Left lung (tissue), 10 donors: ENCODE results near the gene PLEKHA5. TPM values are rescaled to one million over a fixed set of nuclear protein-coding genes. Genes with fewer than 3 reads are reported as not detected.

Experiments used
- ATAC-seq: fragments of 200-7000 bp; cut with Tn5 transposase; one replicate; pipeline ENCODE4 v1.9.1; 2020; ENCODE audit warnings: moderate library complexity
- DNase-seq, 4 donors: peaks; one replicate each; pipeline ENCODE4 v3.0.0-alpha.2; 2013 to 2020
- H3K27ac ChIP-seq, 2 donors: fragments of 200-600 bp; sonication (generic) in 1 of 2; one replicate each; pipeline versions ENCODE4 v1.5.0 to v1.8.0; 2020 to 2021
- H3K27me3 ChIP-seq, 2 donors: fragments of 200-600 bp; sonication (generic) in 1 of 2; one replicate each; pipeline versions ENCODE4 v1.5.0 to v1.8.0; 2020 to 2021
- H3K36me3 ChIP-seq, 2 donors: fragments of 200-600 bp; sonication (generic) in 1 of 2; one replicate each; pipeline versions ENCODE4 v1.5.0 to v1.8.0; 2020 to 2021
- H3K4me1 ChIP-seq, 2 donors: fragments of 200-600 bp; one replicate each; pipeline ENCODE4 v1.8.0; 2021
- H3K4me3 ChIP-seq, 2 donors: fragments of 200-600 bp; sonication (generic) in 1 of 2; one replicate each; pipeline versions ENCODE4 v1.5.0 to v1.8.0; 2020 to 2021; ENCODE audit warnings: mild to moderate bottlenecking in 1 of 2
- H3K9me3 ChIP-seq, 2 donors: fragments of 200-600 bp; sonication (generic) in 1 of 2; one replicate each; pipeline versions ENCODE4 v1.5.0 to v1.8.0; 2020 to 2021
- CTCF ChIP-seq, 2 donors: fragments of 200-600 bp; sonication (generic) in 1 of 2; IDR thresholded peaks; one replicate each; pipeline versions ENCODE4 v1.5.0 to v1.8.0; 2021; ENCODE audit warnings: antibody characterized with exemption in 2 of 2
- intact Hi-C, 2 donors: fragments of 100-400 bp; cut with DNase I; formaldehyde crosslinking; loops; one replicate each; pipeline versions ENCODE4 v1.11.2 to v1.14.2; 2022
- polyA plus RNA-seq, 6 donors: library from polyadenylated mRNA; unstranded; fragments of 120-200 nt; gene quantifications; one replicate each; pipeline ENCODE4 v1.2.1, GENCODE V29; 2013; ENCODE audit not compliant: insufficient read length in 6 of 6
- total RNA-seq, 2 donors: library from RNA; stranded (reverse); fragmentation: NEBNext Ultra II Directional; extraction: Animal tissue kit (Norgen Biotek cat#: 25700); gene quantifications; one replicate each; pipeline ENCODE4 v1.2.1, GENCODE V29; 2021
- donor health status: DM: no; HTN: yes; CAD: no.
- donor health status: DM: no; HTN: no; CAD: no.

PLEKHA5 gene
- total and polyA plus RNA-seq, 8 donors, result 20.4 to 43.6 (median 38.0) TPM

GRCh38 chr12:19423166-19423930 lies 293.8 kb downstream of the PLEKHA5 start:
- H3K27me3 ChIP-seq, result no peaks in the 10 kb centered on the region
- no peak for TF ChIP-seq CTCF (IDR thresholded peaks at IDR 0.05)
- no peak overlapping the region for H3K27ac ChIP-seq
- no peak for ATAC-seq
- no peaks in the 10 kb centered on the region for H3K36me3 ChIP-seq
- no peaks in the 10 kb centered on the region for H3K4me1 ChIP-seq
- DNase-seq, result no peak
- intact Hi-C loops, result no loop called here
- H3K9me3 ChIP-seq, result no peaks in the 10 kb centered on the region
- no peak overlapping the region for H3K4me3 ChIP-seq
